HUES48 (cell line): ENCODE data around the gene VPREB3.

Experiments used
- H3K27ac ChIP-seq: one replicate; pipeline ENCODE4 v1.7.0; 2013; ENCODE audit warnings: low read depth, low read length, inconsistent platforms
- H3K27me3 ChIP-seq: 2 replicates; pipeline ENCODE4 v1.6.1; 2013; ENCODE audit warnings: mild to moderate bottlenecking, low read length; ENCODE audit not compliant: control insufficient read depth, insufficient read depth
- H3K36me3 ChIP-seq: 2 replicates; pipeline ENCODE4 v1.6.1; 2013; ENCODE audit warnings: low read length; ENCODE audit not compliant: control insufficient read depth, insufficient read depth
- H3K4me1 ChIP-seq: 2 replicates; pipeline ENCODE4 v1.6.1; 2013; ENCODE audit warnings: mild to moderate bottlenecking, low read length; ENCODE audit not compliant: control insufficient read depth, insufficient read depth
- H3K4me3 ChIP-seq: 2 replicates; pipeline ENCODE4 v1.5.1; 2013; ENCODE audit warnings: mild to moderate bottlenecking, low read depth, low read length
- H3K9ac ChIP-seq: 2 replicates; pipeline ENCODE4 v1.6.1; 2013; ENCODE audit warnings: mild to moderate bottlenecking, low read depth, low read length, moderate library complexity
- H3K9me3 ChIP-seq: 2 replicates; pipeline ENCODE4 v1.6.1; 2013; ENCODE audit warnings: low read length; ENCODE audit not compliant: control insufficient read depth, insufficient read depth

Gene VPREB3

DNA sequence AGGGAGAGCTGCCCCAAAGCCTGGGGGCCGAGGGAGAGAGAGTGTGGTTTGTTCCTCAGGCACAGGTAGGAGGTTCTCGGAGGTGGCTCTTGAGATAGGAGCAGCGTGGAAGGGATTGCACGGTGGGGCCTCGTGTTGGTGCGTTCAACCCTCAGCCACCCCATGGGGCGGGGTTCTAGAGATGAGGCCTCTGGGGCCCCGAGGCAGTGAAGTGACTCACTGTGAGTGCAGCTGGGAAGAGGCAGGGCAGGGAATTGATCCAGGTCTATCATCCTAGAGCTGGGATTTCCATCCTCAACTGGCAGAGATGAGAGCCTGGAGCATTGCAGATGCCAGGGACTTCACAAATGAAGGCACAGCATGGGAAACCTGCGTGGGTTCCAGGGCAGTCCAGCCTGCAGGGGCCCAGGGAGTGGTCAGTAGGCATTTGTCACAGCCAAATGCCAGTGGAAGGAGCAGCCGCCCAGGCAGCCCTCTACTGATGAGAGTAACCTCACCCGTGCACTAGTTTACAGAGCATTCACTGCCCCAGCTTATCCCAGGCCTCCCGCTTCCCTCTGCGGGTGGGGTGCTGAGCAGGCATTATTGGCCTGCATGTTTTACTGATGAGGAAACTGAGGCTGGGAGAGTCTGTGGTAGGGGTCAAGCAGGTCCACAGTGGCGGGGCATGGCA, 27.4 kb upstream of the VPREB3 start:
- Histone ChIP-seq H3K9me3 (no peaks in the 10 kb centered on the region), H3K36me3 (no peaks in the 10 kb centered on the region), H3K9ac (no peak overlapping the region), H3K27ac (no peak overlapping the region), H3K27me3 (no peaks in the 10 kb centered on the region), H3K4me1 (peaks cover 6% of the 10 kb centered on the region), H3K4me3 (no peak overlapping the region)

DNA sequence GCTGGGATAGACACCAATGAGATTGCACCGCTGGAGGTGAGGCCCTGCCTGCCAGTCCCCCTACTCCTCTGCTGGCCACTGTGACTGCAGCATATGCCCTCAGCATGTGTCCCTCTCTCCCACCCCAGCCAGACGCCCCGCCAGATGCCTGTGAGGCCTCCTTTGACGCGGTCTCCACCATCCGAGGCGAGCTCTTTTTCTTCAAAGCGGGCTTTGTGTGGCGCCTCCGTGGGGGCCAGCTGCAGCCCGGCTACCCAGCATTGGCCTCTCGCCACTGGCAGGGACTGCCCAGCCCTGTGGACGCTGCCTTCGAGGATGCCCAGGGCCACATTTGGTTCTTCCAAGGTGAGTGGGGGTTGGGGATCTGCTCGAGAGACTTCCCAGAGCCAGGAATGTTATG, 26.8 kb upstream of the VPREB3 start:
- no peak overlapping the region for H3K27ac ChIP-seq
- no peak overlapping the region for H3K4me3 ChIP-seq
- H3K36me3 ChIP-seq = no peaks in the 10 kb centered on the region
- H3K9ac ChIP-seq = no peak overlapping the region
- H3K9me3 ChIP-seq = no peaks in the 10 kb centered on the region
- H3K4me1 ChIP-seq = no peaks in the 10 kb centered on the region
- no peaks in the 10 kb centered on the region for H3K27me3 ChIP-seq

- no peaks in the 10 kb centered on the region for H3K36me3 ChIP-seq
- no peak overlapping the region for H3K27ac ChIP-seq
- H3K4me3 ChIP-seq = no peak overlapping the region
These were observed 26.0 kb upstream of the VPREB3 start for GRCh38 chr22:23780146-23780748.

DNA sequence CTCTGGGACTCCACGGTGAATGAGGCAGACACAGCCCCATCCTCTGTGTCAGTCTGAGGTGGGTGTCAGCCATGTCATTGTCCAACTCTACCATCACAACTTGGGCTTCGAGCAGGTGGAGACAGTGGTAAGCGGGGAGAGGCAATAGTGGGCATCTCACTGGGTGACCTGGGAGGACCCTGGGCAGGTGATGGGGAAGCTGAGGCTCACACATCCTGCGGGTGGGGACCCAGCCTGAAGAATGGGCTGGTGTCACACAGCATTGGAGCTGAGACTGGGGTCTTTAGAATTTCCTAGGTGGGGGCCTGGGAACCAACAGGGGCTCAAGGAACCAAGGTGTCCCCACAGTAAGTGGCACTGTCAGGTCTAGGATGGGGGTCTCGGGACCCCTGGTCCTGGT, 25.5 kb upstream of the VPREB3 start:
- Histone ChIP-seq H3K9me3 (no peaks in the 10 kb centered on the region), H3K9ac (no peak overlapping the region), H3K27me3 (no peaks in the 10 kb centered on the region), H3K4me1 (no peaks in the 10 kb centered on the region), H3K27ac (no peak overlapping the region), H3K36me3 (no peaks in the 10 kb centered on the region), H3K4me3 (no peak overlapping the region)

More at GRCh38 chr22:23780146-23780748, 26.0 kb upstream of the VPREB3 start:
- Histone ChIP-seq H3K9ac (no peak overlapping the region), H3K27me3 (no peaks in the 10 kb centered on the region), H3K4me1 (no peaks in the 10 kb centered on the region), H3K9me3 (no peaks in the 10 kb centered on the region)

DNA sequence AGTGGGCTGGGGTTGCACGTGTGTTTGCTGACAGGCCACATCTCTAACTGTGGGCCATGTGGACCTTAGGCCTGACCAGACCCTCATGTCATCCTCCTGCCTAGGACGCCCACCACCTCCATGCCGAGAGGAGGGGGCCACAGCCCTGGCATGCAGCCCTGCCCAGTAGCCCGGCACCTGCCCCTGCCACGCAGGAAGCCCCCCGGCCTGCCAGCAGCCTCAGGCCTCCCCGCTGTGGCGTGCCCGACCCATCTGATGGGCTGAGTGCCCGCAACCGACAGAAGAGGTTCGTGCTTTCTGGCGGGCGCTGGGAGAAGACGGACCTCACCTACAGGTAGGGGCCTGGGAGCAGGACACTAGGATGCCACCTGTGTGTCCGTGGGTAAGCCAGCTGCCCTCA, 24.9 kb upstream of the VPREB3 start:
- H3K9ac ChIP-seq = no peak overlapping the region
- H3K4me1 ChIP-seq = no peaks in the 10 kb centered on the region
- peaks cover 5% of the 10 kb centered on the region for H3K27me3 ChIP-seq
- no peak overlapping the region for H3K27ac ChIP-seq
- H3K36me3 ChIP-seq = no peaks in the 10 kb centered on the region
- no peak overlapping the region for H3K4me3 ChIP-seq
- H3K9me3 ChIP-seq = no peaks in the 10 kb centered on the region

DNA sequence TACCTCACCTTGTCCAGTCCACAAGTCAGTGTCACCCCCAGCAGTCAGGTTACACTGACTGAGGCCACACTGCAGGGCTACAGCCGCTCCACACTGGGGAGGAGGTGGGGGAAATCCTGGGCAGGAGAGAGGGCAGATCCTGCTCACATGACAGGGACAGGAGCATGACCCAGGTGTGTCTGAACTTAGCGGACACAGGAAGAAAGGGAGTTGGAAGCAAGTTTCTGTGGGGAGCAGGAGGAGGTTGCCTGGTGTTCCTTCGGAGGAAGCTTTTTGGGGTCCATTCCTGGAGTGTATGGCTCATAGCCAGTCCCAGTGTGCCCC, 24.3 kb upstream of the VPREB3 start:
- no peak overlapping the region for H3K27ac ChIP-seq
- H3K4me3 ChIP-seq = no peak overlapping the region
- H3K4me1 ChIP-seq = no peaks in the 10 kb centered on the region
- no peaks in the 10 kb centered on the region for H3K36me3 ChIP-seq
- no peaks in the 10 kb centered on the region for H3K9me3 ChIP-seq
- H3K9ac ChIP-seq = no peak overlapping the region
- peaks cover 10% of the 10 kb centered on the region for H3K27me3 ChIP-seq

- Histone ChIP-seq H3K9ac (no peak overlapping the region), H3K9me3 (no peaks in the 10 kb centered on the region), H3K4me3 (no peak overlapping the region), H3K27ac (no peak overlapping the region), H3K27me3 (peaks cover 16% of the 10 kb centered on the region), H3K4me1 (no peaks in the 10 kb centered on the region), H3K36me3 (no peaks in the 10 kb centered on the region)
These were observed 23.8 kb upstream of the VPREB3 start for GRCh38 chr22:23777776-23778576.

DNA sequence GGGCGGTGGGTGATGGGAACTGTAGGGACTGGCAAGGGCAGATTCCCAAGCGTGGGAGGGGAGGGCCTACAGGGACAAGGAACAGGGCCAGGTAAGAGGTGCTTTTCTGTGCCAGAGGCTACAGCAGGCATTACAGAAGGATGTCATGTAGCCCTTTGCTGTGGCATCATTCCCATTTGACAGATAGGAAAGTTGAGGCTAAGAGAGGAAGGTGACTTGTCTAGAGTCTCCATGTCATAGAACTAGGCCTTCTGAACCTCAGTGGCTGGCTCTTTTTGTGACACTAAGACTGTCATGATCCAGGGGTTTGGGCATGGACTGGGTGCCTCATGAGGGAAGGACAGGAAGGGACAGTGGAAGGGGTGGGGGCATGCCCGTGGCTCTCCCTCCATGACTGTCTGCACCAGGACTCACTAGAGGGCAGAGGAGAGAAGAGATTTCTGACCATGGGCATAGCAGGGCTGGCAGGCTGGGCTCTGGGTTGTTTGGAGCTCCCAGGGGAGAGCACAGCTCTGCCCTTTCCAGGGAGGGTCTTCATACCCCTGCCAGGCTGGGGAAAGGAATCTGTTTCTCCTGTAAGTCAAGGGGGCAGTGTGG, 21.7 kb upstream of the VPREB3 start:
- peaks cover 17% of the 10 kb centered on the region for H3K27me3 ChIP-seq
- no peak overlapping the region for H3K27ac ChIP-seq
- H3K4me1 ChIP-seq = peaks cover 6% of the 10 kb centered on the region
- no peaks in the 10 kb centered on the region for H3K36me3 ChIP-seq
- no peak overlapping the region for H3K4me3 ChIP-seq
- no peaks in the 10 kb centered on the region for H3K9me3 ChIP-seq
- H3K9ac ChIP-seq = no peak overlapping the region

DNA sequence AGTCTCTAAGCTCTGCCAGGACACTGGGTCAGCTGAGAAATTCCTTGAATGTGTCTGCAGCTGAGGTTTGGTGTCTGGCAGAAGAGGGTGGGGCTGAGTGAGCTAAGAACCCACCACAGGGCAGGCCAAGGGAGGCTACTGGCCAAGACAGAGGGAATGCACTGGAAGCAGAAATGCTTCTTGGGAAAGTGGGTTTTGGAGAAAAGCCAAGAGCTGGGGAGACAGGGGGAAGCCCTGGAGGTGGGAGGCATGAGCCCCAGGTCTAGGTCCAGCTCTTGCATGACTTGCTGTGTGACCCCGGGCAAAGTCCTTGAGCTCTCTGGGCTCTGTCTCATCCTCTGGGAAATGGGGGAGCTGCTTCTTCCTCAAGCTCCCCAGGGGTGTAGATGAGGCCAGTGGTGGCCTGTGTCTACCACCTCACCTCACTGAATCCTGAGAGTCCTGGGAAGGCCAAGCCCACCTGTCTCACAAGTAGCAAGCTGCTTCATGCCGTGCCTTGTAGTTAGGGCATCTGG, 20.8 kb upstream of the VPREB3 start:
- peaks cover 6% of the 10 kb centered on the region for H3K4me1 ChIP-seq
- no peak overlapping the region for H3K27ac ChIP-seq
- no peaks in the 10 kb centered on the region for H3K36me3 ChIP-seq
- no peak overlapping the region for H3K4me3 ChIP-seq
- H3K27me3 ChIP-seq = peaks cover 17% of the 10 kb centered on the region
- no peaks in the 10 kb centered on the region for H3K9me3 ChIP-seq
- no peak overlapping the region for H3K9ac ChIP-seq

DNA sequence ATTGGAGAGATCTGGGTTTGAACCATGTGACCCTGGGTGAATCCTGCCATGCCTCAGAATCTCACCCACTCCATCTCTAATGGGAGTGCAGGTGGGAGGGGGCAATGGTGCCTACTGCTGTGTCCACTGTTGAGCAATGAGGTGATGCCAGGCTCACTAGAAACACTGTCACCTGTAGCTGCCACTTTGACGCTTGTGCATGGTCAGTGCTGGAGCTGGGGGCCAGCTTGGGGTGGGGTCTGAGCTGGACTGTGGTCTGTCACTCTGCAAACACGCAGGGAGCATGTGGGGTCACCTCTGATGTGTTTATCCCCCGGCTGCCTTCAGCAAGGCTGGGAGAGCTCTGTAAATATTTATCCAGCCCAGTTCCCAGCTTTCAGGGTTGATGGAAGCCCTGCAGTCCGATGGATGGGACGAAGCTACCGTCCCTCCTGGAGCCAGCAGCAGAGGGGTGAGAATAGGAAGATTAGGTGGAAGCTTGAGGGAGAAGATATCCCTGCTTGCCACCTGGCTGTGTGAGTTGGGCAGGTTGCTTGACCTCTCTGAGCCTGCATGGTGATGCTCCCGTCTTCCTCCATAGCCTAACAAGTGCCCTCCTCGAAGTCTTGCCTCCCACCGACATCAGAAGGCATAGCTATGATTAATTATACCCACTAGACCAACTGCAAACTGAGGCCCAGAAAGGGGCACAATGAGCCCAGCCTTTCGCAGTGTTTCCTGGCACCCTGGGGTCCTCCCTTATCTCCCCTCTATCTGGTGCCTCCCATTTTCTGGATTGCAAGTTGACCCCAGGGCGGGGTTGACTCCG, 20.1 kb upstream of the VPREB3 start:
- H3K27me3 ChIP-seq = peaks cover 22% of the 10 kb centered on the region
- no peaks in the 10 kb centered on the region for H3K9me3 ChIP-seq
- H3K4me1 ChIP-seq = peaks cover 6% of the 10 kb centered on the region
- H3K9ac ChIP-seq = no peak overlapping the region
- H3K27ac ChIP-seq = no peak overlapping the region
- H3K4me3 ChIP-seq = no peak overlapping the region
- no peaks in the 10 kb centered on the region for H3K36me3 ChIP-seq
